Liver (tissue), 9 donors: Measurements from ENCODE around the gene NAXE. TPM values are rescaled to one million over a fixed set of nuclear protein-coding genes. Genes with fewer than 3 reads are reported as not detected.

ENCODE experiments used
- DNase-seq: peaks from one replicate; pipeline ENCODE4 v3.0.0-alpha.2; 2017; ENCODE audit warnings: low spot score
- H3K27ac ChIP-seq, 2 donors: one replicate each; pipeline ENCODE4 v1.7.0; 2013; ENCODE audit warnings: inconsistent platforms in 2 of 2, low read length in 2 of 2, control low read depth in 1 of 2, low read depth in 1 of 2, mild to moderate bottlenecking in 1 of 2
- H3K27me3 ChIP-seq, 4 donors: one replicate each; pipeline versions ENCODE4 v1.6.1 to v1.7.0; 2013; ENCODE audit warnings: low read length in 3 of 4, inconsistent platforms in 1 of 4, mild to moderate bottlenecking in 1 of 4, moderate library complexity in 1 of 4; ENCODE audit not compliant: control insufficient read depth in 4 of 4, insufficient read depth in 4 of 4
- H3K36me3 ChIP-seq, 4 donors: one replicate each; pipeline versions ENCODE4 v1.6.1 to v1.7.0; 2013; ENCODE audit warnings: low read length in 3 of 4, mild to moderate bottlenecking in 3 of 4, low read depth in 1 of 4, moderate library complexity in 1 of 4; ENCODE audit not compliant: control insufficient read depth in 4 of 4, insufficient read depth in 3 of 4
- H3K4me1 ChIP-seq, 4 donors: one replicate each; pipeline versions ENCODE4 v1.6.1 to v1.7.0; 2013; ENCODE audit warnings: low read length in 3 of 4, mild to moderate bottlenecking in 3 of 4, moderate library complexity in 1 of 4; ENCODE audit not compliant: control insufficient read depth in 4 of 4, insufficient read depth in 4 of 4
- H3K4me3 ChIP-seq, 3 donors: one replicate each; pipeline versions ENCODE4 v1.6.1 to v1.7.0; 2013; ENCODE audit warnings: low read length in 3 of 3, control low read depth in 1 of 3, low read depth in 1 of 3, mild to moderate bottlenecking in 1 of 3
- H3K9ac ChIP-seq, 2 donors: one replicate each; pipeline ENCODE4 v1.7.0; 2013; ENCODE audit warnings: low read length in 2 of 2, mild to moderate bottlenecking in 2 of 2, moderate library complexity in 2 of 2, control low read depth in 1 of 2, low read depth in 1 of 2
- H3K9me3 ChIP-seq, 4 donors: one replicate each; pipeline versions ENCODE4 v1.6.1 to v1.7.0; 2013; ENCODE audit warnings: low read length in 3 of 4; ENCODE audit not compliant: control insufficient read depth in 4 of 4
- ATF3 ChIP-seq: IDR thresholded peaks from 2 replicates; pipeline ENCODE4 v1.6.1; 2016; ENCODE audit warnings: antibody characterized with exemption
- CTCF ChIP-seq: fragments of 150-350 bp; IDR thresholded peaks from 2 replicates; pipeline ENCODE4 v1.5.1; 2017; ENCODE audit warnings: improper control_type of control experiment, low read depth, low read length; ENCODE audit not compliant: missing input control
- EGR1 ChIP-seq, 2 donors: IDR thresholded peaks; 2 replicates each; pipeline ENCODE4 v1.6.1; 2016 to 2018; ENCODE audit warnings: antibody characterized with exemption in 2 of 2, low read depth in 2 of 2
- FOXA1 ChIP-seq: IDR thresholded peaks from 2 replicates; pipeline ENCODE4 v1.6.1; 2016; ENCODE audit warnings: antibody characterized with exemption
- FOXA2 ChIP-seq: IDR thresholded peaks from 2 replicates; pipeline ENCODE4 v1.6.1; 2016; ENCODE audit warnings: antibody characterized with exemption
- GABPA ChIP-seq, 2 donors: IDR thresholded peaks in 1 of 2; conservative IDR thresholded peaks in 1 of 2; 2 replicates each; pipeline ENCODE4 v1.6.1; 2016; ENCODE audit warnings: antibody characterized with exemption in 2 of 2, mild to moderate bottlenecking in 1 of 2, moderate library complexity in 1 of 2
- HNF4A ChIP-seq, 2 donors: conservative IDR thresholded peaks; 2 replicates each; pipeline ENCODE4 v1.6.1; 2016; ENCODE audit warnings: antibody characterized with exemption in 2 of 2, mild to moderate bottlenecking in 2 of 2
- HNF4G ChIP-seq: IDR thresholded peaks from 2 replicates; pipeline ENCODE4 v1.6.1; 2016; ENCODE audit warnings: antibody characterized with exemption
- JUND ChIP-seq, 2 donors: IDR thresholded peaks; 2 replicates each; pipeline ENCODE4 v1.6.1; 2016; ENCODE audit warnings: antibody characterized with exemption in 2 of 2
- MAX ChIP-seq: IDR thresholded peaks from 2 replicates; pipeline ENCODE4 v1.6.1; 2016; ENCODE audit warnings: antibody characterized with exemption
- NR2F2 ChIP-seq: IDR thresholded peaks from 2 replicates; pipeline ENCODE4 v1.6.1; 2016; ENCODE audit warnings: antibody characterized with exemption
- RAD21 ChIP-seq, 2 donors: IDR thresholded peaks; 2 replicates each; pipeline ENCODE4 v1.6.1; 2016; ENCODE audit warnings: antibody characterized with exemption in 2 of 2, mild to moderate bottlenecking in 2 of 2
- REST ChIP-seq: IDR thresholded peaks from 2 replicates; pipeline ENCODE4 v1.6.1; 2016; ENCODE audit warnings: antibody characterized with exemption, mild to moderate bottlenecking
- RXRA ChIP-seq, 2 donors: IDR thresholded peaks; 2 replicates each; pipeline ENCODE4 v1.6.1; 2017 to 2018; ENCODE audit warnings: antibody characterized with exemption in 2 of 2, mild to moderate bottlenecking in 1 of 2
- SP1 ChIP-seq: IDR thresholded peaks from 2 replicates; pipeline ENCODE4 v1.6.1; 2018; ENCODE audit warnings: antibody characterized with exemption, mild to moderate bottlenecking
- TAF1 ChIP-seq: conservative IDR thresholded peaks from 2 replicates; pipeline ENCODE4 v1.6.1; 2016; ENCODE audit warnings: antibody characterized with exemption, mild to moderate bottlenecking
- YY1 ChIP-seq: IDR thresholded peaks from 2 replicates; pipeline ENCODE4 v1.6.1; 2016; ENCODE audit warnings: antibody characterized with exemption, mild to moderate bottlenecking
- ZBTB33 ChIP-seq: IDR thresholded peaks from 2 replicates; pipeline ENCODE4 v1.6.1; 2016; ENCODE audit warnings: antibody characterized with exemption
- WGBS: extraction: QIAGEN DNeasy Blood & Tissue Kit; methylation state at CpG from one replicate; pipeline ENCODE4 v1.1.7; 2013; 5-methylcytosine and 5-hydroxymethylcytosine counted together
- polyA plus RNA-seq, 2 donors: library from polyadenylated mRNA; stranded (reverse) in 1 of 2; unstranded in 1 of 2; fragments of 200-250 nt in 1 of 2; fragments of >200 nt in 1 of 2; fragmentation: Nextera tagmentation in 1 of 2; extraction: Ambion mirVana in 1 of 2; gene quantifications; one replicate each; pipeline versions ENCODE4 v1.2.1 to v1.2.3, GENCODE V29; 2013 to 2015
- total RNA-seq, 2 donors: library from RNA; depleted of rRNA; stranded (reverse); fragments of >200 nt; gene quantifications; one replicate each; pipeline ENCODE4 v1.2.3, GENCODE V29; 2014
- donor health status: healthy.
- donor health status: healthy.
- donor health status: healthy.
- donor health status: healthy.
- donor health status: healthy.

The NAXE gene
- total and polyA plus RNA-seq, 4 donors, result 20.6 to 73.8 (median 46.9) TPM

GRCh38 chr1:156593661-156593989 lies 2.0 kb downstream of the NAXE start:
- no peak for TF ChIP-seq CTCF
- no peak for TF ChIP-seq EGR1 (IDR thresholded peaks at IDR 0.05; ENCODE audit: low read depth in 2 of 2)
- TF ChIP-seq ZBTB33, result no peak
- TF ChIP-seq SP1, result no peak
- no peak for TF ChIP-seq REST
- no peak for TF ChIP-seq YY1
- no peak for TF ChIP-seq GABPA (IDR thresholded peaks at IDR 0.05 in 1 of 2, conservative IDR thresholded peaks at IDR 0.05 in 1 of 2)
- TF ChIP-seq FOXA2, result no peak
- no peak for TF ChIP-seq MAX
- TF ChIP-seq ATF3, result no peak
- TF ChIP-seq RAD21 (IDR thresholded peaks at IDR 0.05), result no peak
- TF ChIP-seq JUND (IDR thresholded peaks at IDR 0.05), result no peak
- TF ChIP-seq HNF4A (conservative IDR thresholded peaks at IDR 0.05), result no peak
- TF ChIP-seq FOXA1, result no peak
- no peak for TF ChIP-seq NR2F2
- TF ChIP-seq HNF4G, result no peak
- TF ChIP-seq RXRA (IDR thresholded peaks at IDR 0.05), result no peak
- TF ChIP-seq TAF1, result no peak
- no peaks in the 10 kb centered on the region for H3K9me3 ChIP-seq
- no peak for DNase-seq
- H3K27me3 ChIP-seq, result no peaks in the 10 kb centered on the region
- no peak overlapping the region for H3K27ac ChIP-seq
- WGBS, result 94% methylated on average over 8 of the region's 8 CpGs
- no peak overlapping the region for H3K9ac ChIP-seq
- no peak overlapping the region for H3K4me3 ChIP-seq
- peaks cover 7 to 36% (median 17%) of the 10 kb centered on the region in 4 donors for H3K36me3 ChIP-seq
- peaks cover 3 to 15% (median 9%) of the 10 kb centered on the region in 4 donors for H3K4me1 ChIP-seq

GRCh38 chr1:156594190-156594589 lies 2.6 kb downstream of the NAXE start:
- WGBS, result 96% methylated on average over 3 of the region's 3 CpGs
- H3K27me3 ChIP-seq, result no peaks in the 10 kb centered on the region
- H3K36me3 ChIP-seq, result peaks cover 7 to 38% (median 17%) of the 10 kb centered on the region in 4 donors
- H3K9me3 ChIP-seq, result no peaks in the 10 kb centered on the region
- H3K27ac ChIP-seq, result no peak overlapping the region
- H3K4me3 ChIP-seq, result no peak overlapping the region
- no peak for TF ChIP-seq REST
- no peak for TF ChIP-seq FOXA1
- TF ChIP-seq SP1, result no peak
- no peak for TF ChIP-seq HNF4A (conservative IDR thresholded peaks at IDR 0.05)
- no peak for DNase-seq
- no peak overlapping the region for H3K9ac ChIP-seq
- peaks cover 3 to 15% (median 9%) of the 10 kb centered on the region in 4 donors for H3K4me1 ChIP-seq
